HG03159 (cell line): Measurements from ENCODE around the gene PHB1.

Source experiments
- ATAC-seq: cut with Tn5 transposase; IDR thresholded peaks from one replicate; pipeline ENCODE4 v1.9.1; 2021; ENCODE audit warnings: mild to moderate bottlenecking, moderate library complexity; ENCODE audit not compliant: unreplicated experiment

Gene PHB1

GRCh38 chr17:49357516-49357915, 57.2 kb downstream of the PHB1 start:
- no peak for ATAC-seq

DNA sequence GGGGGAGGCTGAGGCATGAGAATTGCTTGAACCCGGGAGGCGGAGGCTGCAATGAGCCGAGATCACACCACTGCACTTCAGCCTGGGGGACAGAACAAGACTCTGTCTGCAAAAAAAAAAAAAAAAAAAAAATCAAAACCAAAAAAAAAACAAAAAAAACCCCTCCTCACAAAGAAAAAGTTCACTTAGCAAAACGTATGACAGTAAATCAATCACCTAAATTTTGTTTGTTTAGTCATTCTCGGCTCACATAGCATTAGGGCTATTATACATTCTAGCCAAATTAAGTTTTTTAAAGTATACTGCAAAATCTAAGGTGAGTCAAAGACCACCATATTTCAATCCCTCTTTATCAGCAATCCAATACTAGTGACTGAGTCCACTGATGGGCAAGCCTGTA, 58.4 kb downstream of the PHB1 start:
- no peak for ATAC-seq
